ENCODE data around the gene SLC7A14. TPM values are rescaled to one million over a fixed set of nuclear protein-coding genes. Genes with fewer than 3 reads are reported as not detected.

SLC7A14 gene
- total RNA-seq, 1 donor from 2014 or later = 9.6 TPM

GRCh38 chr3:170470063-170471016 is 115.5 kb downstream of the SLC7A14 start:
- DNase-seq (ENCODE audit: low spot score) = no peak

- DNase-seq (ENCODE audit: low spot score) = no peak
Observed at GRCh38 chr3:170469151-170470062, 116.5 kb downstream of the SLC7A14 start.

GRCh38 chr3:170467571-170468147 is 118.2 kb downstream of the SLC7A14 start:
- no peak for DNase-seq (ENCODE audit: low spot score)

GRCh38 chr3:170467007-170467406 is 118.9 kb downstream of the SLC7A14 start:
- DNase-seq (ENCODE audit: low spot score) = no peak

GRCh38 chr3:170465955-170466354 is 119.9 kb downstream of the SLC7A14 start:
- no peak for DNase-seq (ENCODE audit: low spot score)

GRCh38 chr3:170463011-170463410 is 122.9 kb downstream of the SLC7A14 start:
- no peak for DNase-seq (ENCODE audit: low spot score)

GRCh38 chr3:170458285-170458684 is 127.6 kb downstream of the SLC7A14 start:
- no peak for DNase-seq (ENCODE audit: low spot score)

GRCh38 chr3:170454509-170454908 is 131.4 kb downstream of the SLC7A14 start:
- DNase-seq (ENCODE audit: low spot score) = no peak

- no peak for DNase-seq (ENCODE audit: low spot score)
Observed at GRCh38 chr3:170450039-170450438, 135.8 kb downstream of the SLC7A14 start.

- no peak for DNase-seq (ENCODE audit: low spot score)
Observed at GRCh38 chr3:170448584-170448983, 137.3 kb downstream of the SLC7A14 start.

GRCh38 chr3:170443457-170443856 is 142.4 kb downstream of the SLC7A14 start:
- no peak for DNase-seq (ENCODE audit: low spot score)

GRCh38 chr3:170442947-170443346 is 142.9 kb downstream of the SLC7A14 start:
- no peak for DNase-seq (ENCODE audit: low spot score)

GRCh38 chr3:170441412-170441811 is 144.5 kb downstream of the SLC7A14 start:
- no peak for DNase-seq (ENCODE audit: low spot score)

- no peak for DNase-seq (ENCODE audit: low spot score)
Observed at GRCh38 chr3:170440344-170440743, 145.5 kb downstream of the SLC7A14 start.

- no peak for DNase-seq (ENCODE audit: low spot score)
Observed at GRCh38 chr3:170438836-170439235, 147.0 kb downstream of the SLC7A14 start.

- no peak for DNase-seq (ENCODE audit: low spot score)
Observed at GRCh38 chr3:170437696-170438407, 148.0 kb downstream of the SLC7A14 start.

- no peak for DNase-seq (ENCODE audit: low spot score)
Observed at GRCh38 chr3:170437176-170437575, 148.7 kb downstream of the SLC7A14 start.

GRCh38 chr3:170436697-170437096 is 149.2 kb downstream of the SLC7A14 start:
- DNase-seq (ENCODE audit: low spot score) = no peak

- DNase-seq (ENCODE audit: low spot score) = no peak
Observed at GRCh38 chr3:170432416-170432815, 153.5 kb downstream of the SLC7A14 start.

GRCh38 chr3:170431054-170431453 is 154.8 kb downstream of the SLC7A14 start:
- DNase-seq (ENCODE audit: low spot score) = no peak

- no peak for DNase-seq (ENCODE audit: low spot score)
Observed at GRCh38 chr3:170429050-170429449, 156.8 kb downstream of the SLC7A14 start.
